ENCODE results near the gene FAM13A. TPM values are rescaled to one million over a fixed set of nuclear protein-coding genes. Genes with fewer than 3 reads are reported as not detected.

The FAM13A gene
- total RNA-seq, 4 donors from 2014 or later = 72.3 to 105 (median 90.0) TPM

DNA sequence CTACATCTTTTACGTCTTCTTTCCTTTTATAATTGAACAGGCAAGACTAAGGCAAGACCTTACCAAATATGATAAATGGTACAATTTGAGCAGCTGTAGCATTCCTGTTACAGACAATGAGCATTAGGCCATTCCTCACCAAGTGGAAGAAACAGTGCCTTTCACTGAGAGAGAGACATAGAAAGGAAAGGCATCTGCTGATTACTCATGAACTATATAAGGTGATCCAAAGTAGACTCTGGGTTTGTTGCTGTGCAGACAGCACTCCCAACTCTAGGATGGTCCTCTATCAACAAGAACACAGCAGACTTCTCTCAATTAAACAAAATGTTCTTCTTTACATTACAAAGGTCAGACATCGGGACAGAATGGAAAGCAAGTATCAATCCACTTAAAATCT, 91.9 kb downstream of the FAM13A start:
- H3K4me1 ChIP-seq = peaks cover 0 to 4% (median 1%) of the 10 kb centered on the region in 4 donors
- DNase-seq = no peak
- H3K27ac ChIP-seq = no peak overlapping the region
- H3K9me3 ChIP-seq = no peaks in the 10 kb centered on the region
- H3K27me3 ChIP-seq = no peaks in the 10 kb centered on the region
- no peak overlapping the region for H3K4me3 ChIP-seq
- no peak for TF ChIP-seq POLR2A (IDR thresholded peaks at IDR 0.05)
- TF ChIP-seq, protein P1, sequence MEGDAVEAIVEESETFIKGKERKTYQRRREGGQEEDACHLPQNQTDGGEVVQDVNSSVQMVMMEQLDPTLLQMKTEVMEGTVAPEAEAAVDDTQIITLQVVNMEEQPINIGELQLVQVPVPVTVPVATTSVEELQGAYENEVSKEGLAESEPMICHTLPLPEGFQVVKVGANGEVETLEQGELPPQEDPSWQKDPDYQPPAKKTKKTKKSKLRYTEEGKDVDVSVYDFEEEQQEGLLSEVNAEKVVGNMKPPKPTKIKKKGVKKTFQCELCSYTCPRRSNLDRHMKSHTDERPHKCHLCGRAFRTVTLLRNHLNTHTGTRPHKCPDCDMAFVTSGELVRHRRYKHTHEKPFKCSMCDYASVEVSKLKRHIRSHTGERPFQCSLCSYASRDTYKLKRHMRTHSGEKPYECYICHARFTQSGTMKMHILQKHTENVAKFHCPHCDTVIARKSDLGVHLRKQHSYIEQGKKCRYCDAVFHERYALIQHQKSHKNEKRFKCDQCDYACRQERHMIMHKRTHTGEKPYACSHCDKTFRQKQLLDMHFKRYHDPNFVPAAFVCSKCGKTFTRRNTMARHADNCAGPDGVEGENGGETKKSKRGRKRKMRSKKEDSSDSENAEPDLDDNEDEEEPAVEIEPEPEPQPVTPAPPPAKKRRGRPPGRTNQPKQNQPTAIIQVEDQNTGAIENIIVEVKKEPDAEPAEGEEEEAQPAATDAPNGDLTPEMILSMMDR (IDR thresholded peaks at IDR 0.05) = no peak
- H3K36me3 ChIP-seq = no peaks in the 10 kb centered on the region

DNA sequence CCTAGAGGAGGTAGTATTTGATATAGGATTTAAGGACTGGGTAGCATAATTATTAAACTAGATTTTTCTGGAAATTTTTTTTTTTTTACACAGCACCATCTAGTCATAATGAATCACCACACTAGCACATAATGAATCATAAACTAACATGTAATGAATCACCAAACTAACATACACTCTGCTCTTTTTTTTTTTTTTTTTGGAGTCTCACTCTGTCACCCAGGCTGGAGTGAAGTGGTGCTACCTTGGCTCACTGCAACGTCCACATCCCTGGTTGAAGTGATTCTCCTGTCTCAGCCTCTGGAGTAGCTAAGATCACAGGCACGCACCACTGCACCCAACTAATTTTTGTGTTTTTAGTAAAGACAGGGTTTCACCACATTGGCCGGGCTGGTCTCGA, 92.5 kb downstream of the FAM13A start:
- no peak for DNase-seq
- Histone ChIP-seq H3K36me3 (no peaks in the 10 kb centered on the region), H3K4me1 (peaks cover 0 to 4% (median 1%) of the 10 kb centered on the region in 4 donors), H3K27ac (no peak overlapping the region), H3K4me3 (no peak overlapping the region), H3K27me3 (no peaks in the 10 kb centered on the region), H3K9me3 (no peaks in the 10 kb centered on the region)
- no peak for TF ChIP-seq POLR2A (IDR thresholded peaks at IDR 0.05)
- TF ChIP-seq, protein P1 (IDR thresholded peaks at IDR 0.05) = no peak

DNA sequence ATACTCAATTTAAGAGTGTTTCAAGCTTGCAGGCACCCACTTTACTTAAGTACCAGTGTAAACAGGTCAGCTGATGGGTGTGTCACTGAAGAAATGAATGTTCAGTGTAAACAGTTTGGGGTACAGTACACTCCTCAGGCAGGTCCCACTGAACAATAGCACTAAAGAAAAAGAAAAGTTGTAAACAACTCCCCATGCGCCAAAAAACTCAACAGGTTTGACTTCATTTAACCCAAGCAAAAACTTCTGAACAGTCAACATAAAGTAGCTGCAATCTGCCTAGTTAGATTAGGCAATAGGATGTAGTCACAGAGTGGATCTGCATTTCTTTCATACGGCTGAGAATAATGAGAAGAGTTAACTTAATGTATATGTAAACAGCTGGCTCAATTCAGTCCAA, 93.2 kb downstream of the FAM13A start:
- no peak overlapping the region for H3K27ac ChIP-seq
- H3K27me3 ChIP-seq = no peaks in the 10 kb centered on the region
- DNase-seq = no peak
- H3K4me1 ChIP-seq = peaks cover 0 to 4% (median 1%) of the 10 kb centered on the region in 4 donors
- H3K4me3 ChIP-seq = no peak overlapping the region
- TF ChIP-seq, protein P1 (IDR thresholded peaks at IDR 0.05) = no peak
- TF ChIP-seq POLR2A (IDR thresholded peaks at IDR 0.05) = no peak
- no peaks in the 10 kb centered on the region for H3K36me3 ChIP-seq
- H3K9me3 ChIP-seq = no peaks in the 10 kb centered on the region

DNA sequence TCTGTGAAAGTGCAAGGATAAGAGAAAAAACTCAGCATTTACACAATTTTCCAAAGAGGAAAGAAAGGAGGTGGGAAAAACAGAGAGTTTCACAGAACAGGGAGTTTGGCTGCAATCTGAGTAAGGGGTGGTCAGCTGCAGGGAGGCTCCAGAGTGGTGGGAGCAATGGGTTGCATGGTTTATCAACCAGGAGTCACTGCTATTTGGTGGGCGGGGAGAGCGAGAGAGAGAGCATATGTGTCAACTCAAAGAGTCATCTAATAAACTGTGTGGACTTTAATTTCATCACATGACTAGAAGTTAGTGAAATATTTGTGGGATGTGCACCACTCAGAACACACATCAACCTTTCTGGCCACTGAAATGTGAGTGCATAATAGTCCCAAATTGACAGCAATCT, 94.6 kb downstream of the FAM13A start:
- no peak for DNase-seq
- peaks cover 0 to 3% (median under 1%) of the 10 kb centered on the region in 4 donors for H3K4me1 ChIP-seq
- no peaks in the 10 kb centered on the region for H3K36me3 ChIP-seq
- H3K9me3 ChIP-seq = no peaks in the 10 kb centered on the region
- TF ChIP-seq, protein P1 (IDR thresholded peaks at IDR 0.05) = no peak
- TF ChIP-seq POLR2A (IDR thresholded peaks at IDR 0.05) = no peak
- H3K4me3 ChIP-seq = no peak overlapping the region
- no peaks in the 10 kb centered on the region for H3K27me3 ChIP-seq
- no peak overlapping the region for H3K27ac ChIP-seq

DNA sequence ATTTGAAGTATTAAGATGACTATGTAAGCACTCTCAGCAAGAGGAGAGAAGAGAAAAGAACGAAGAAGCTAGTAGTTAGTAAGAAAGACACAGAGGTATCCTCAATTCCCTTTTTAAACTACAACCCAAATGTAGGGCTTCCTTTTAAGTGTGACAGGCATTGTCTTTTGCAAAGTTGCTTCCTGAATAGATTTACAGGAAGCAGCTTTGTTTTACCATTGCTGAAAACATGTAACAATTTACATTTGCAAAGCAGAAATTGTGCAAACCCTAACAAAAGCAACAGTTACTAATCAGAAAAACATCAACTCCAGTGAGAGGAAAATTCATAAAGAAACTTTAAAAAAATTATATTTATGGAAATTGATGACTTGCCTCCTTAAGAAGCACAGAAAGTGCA, 96.4 kb downstream of the FAM13A start:
- Histone ChIP-seq H3K27ac (no peak overlapping the region), H3K4me3 (no peak overlapping the region), H3K36me3 (no peaks in the 10 kb centered on the region), H3K27me3 (no peaks in the 10 kb centered on the region), H3K9me3 (no peaks in the 10 kb centered on the region), H3K4me1 (peaks cover 0 to 3% (median 0%) of the 10 kb centered on the region in 4 donors)
- no peak for DNase-seq
- no peak for TF ChIP-seq POLR2A (IDR thresholded peaks at IDR 0.05)
- TF ChIP-seq, protein P1 (IDR thresholded peaks at IDR 0.05) = no peak

DNA sequence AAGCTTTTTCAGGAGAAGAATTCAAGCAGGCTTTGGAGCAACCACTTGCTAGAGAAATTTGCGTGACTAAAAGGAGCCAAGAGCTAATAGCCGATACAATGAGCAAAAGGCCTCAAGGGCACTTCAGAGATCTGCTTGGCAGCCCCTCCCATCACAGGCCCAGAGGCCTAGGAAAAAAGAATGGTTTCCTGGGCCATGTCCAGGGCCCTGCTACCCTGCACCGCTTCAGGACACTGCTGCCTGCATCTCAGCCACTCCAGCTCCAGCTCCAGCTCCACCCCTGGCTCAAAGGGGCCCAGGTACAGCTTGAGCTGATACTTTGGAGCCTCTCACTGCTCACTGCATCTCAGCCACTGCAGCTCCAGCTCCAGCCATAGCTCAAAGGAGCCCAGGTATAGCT, 98.9 kb downstream of the FAM13A start:
- Histone ChIP-seq H3K27ac (no peak overlapping the region), H3K4me3 (no peak overlapping the region), H3K27me3 (no peaks in the 10 kb centered on the region), H3K4me1 (no peaks in the 10 kb centered on the region), H3K36me3 (no peaks in the 10 kb centered on the region), H3K9me3 (no peaks in the 10 kb centered on the region)
- no peak for DNase-seq
- TF ChIP-seq POLR2A (IDR thresholded peaks at IDR 0.05) = no peak
- TF ChIP-seq, protein P1 (IDR thresholded peaks at IDR 0.05) = no peak
